Uterus (tissue), 2 donors: ENCODE measurements around the gene P4HA2.

Experiments
- CTCF ChIP-seq, 4 experiments: fragments of 200-600 bp in 2 of 4; fragments of 450-650 bp in 2 of 4; sonication (generic) in 2 of 4; IDR thresholded peaks; one replicate each; pipeline ENCODE4 v1.5.1; 2016 to 2019; ENCODE audit warnings: antibody characterized with exemption in 4 of 4, mild to moderate bottlenecking in 2 of 4, moderate library complexity in 1 of 4
- POLR2A ChIP-seq, 2 donors: fragments of 450-650 bp; IDR thresholded peaks; one replicate each; pipeline ENCODE4 v1.6.1; 2016; ENCODE audit warnings: antibody characterized with exemption in 2 of 2, mild to moderate bottlenecking in 1 of 2, moderate library complexity in 1 of 2

GRCh38 chr5:132179405-132179804 is 48.2 kb downstream of the P4HA2 start:
- no peak for TF ChIP-seq POLR2A (IDR thresholded peaks at IDR 0.05)
- no peak for TF ChIP-seq CTCF (IDR thresholded peaks at IDR 0.05)
